NCI-H2107 treated with DMSO at 0.1 percent for 48 hours (cell line): Measurements from ENCODE around the gene CDRT4.
"Not testable (repeated sequence)": the region's sequence is repeated elsewhere in the genome, so short reads cannot be mapped to it uniquely, and the experiment has no call there.

Experiments used
- DNase-seq: peaks from one replicate; lab custom pipeline; 2025; ENCODE audit not compliant: unreplicated experiment; lab: John Stamatoyannopoulos, UW

The CDRT4 gene

DNA sequence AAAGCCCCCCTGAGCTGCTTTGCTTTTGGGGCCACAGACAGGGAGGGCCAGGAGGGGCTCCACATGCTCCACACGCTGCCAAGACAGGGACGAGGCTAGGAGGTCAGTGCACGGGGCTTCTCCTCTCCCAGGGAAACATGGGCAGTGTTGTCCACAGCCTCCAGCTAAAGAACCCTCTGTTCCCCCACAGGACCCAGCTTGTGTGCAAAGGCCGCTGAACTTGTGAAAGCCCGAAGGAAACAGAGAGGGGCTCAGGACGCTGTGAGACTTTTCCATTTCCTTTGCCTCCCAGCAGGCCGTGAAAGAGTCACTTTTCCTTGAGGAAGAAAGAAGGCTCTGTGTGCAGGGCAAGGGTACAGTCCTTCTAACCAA is 9.7 kb downstream of the CDRT4 start:
- DNase-seq = no peak

DNA sequence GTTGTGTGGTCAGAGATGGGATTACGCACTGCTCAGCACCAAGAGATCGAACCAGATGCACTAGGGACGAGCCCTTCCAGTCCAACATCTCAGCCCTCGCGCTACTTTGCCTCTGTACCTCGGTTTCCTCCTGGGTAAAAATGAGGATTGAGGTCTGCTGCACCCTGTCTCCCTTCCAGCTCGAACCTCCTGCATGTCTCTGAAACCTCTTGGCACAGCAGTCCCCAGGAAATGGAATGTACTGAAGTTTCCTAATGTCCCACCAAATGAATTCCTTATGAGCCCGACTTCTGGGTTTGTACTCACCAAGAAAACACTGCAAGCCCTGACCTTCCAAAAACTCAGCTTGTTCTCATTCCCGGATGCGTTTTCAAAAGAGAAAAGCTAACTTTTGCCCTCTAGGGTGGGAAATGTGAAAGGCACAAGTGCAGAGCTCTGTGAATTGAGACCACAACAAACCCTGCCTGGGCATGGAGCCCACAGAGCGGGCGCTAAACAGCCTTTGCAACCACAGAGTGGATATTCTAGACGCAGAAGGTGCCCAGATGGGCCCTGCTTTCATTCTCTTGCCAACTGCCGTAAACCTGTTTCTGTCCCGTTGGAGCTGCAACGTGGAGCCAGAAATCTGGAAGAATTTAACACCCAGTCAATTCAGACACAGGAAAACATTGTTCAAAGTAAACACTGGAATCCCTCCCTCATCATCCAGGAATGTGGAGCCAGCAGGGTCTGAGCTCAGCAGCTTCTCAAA is 10.3 kb downstream of the CDRT4 start:
- DNase-seq = peak; percentile 28

- no peak for DNase-seq
Measured at GRCh38 chr17:15456496-15456895, 10.9 kb downstream of the CDRT4 start.

DNA sequence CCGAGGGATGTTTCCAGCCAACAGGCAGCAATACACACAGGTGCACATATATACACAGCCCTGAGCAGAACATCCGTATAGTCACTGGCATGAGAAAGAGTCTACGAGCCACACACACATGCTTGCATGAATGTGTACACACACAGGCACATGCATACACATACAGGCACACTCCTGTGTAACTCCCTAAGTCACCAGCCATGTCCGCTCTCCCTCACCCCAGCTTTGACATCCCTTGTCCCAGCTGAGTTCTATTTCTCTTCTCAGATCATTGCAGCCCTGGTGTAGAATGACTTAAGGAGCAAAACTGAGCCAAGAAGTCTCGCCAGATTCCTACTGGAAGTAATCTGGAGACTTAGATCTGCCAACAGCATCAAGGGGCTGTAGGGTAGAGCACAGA is 13.1 kb downstream of the CDRT4 start:
- DNase-seq = no peak

DNA sequence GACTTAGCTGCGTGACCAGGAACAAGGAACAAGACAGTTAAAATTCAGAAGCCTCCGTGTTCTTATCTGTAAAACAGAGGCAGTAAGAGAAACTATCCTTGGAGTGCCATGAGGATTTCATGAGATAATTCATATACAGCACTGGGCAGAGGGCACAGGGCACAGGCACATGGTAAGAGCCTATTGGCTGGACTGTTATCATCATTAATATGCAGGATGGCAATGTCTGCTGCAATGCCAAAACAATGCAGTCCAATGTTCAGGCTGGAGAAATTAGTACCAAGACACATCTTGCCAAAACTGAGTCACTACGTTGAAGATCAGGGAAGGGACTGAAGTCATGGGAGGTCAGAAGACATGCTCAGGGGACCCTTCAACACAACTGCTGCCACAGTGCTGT is 13.6 kb downstream of the CDRT4 start:
- no peak for DNase-seq

GRCh38 chr17:15453246-15453645 is 14.2 kb downstream of the CDRT4 start:
- no peak for DNase-seq

- DNase-seq = no peak
Measured at GRCh38 chr17:15452746-15453145, 14.7 kb downstream of the CDRT4 start.

GRCh38 chr17:15451680-15452079 is 15.7 kb downstream of the CDRT4 start:
- DNase-seq = no peak

- DNase-seq = no peak
Measured at GRCh38 chr17:15448580-15448956, 18.9 kb downstream of the CDRT4 start.

DNA sequence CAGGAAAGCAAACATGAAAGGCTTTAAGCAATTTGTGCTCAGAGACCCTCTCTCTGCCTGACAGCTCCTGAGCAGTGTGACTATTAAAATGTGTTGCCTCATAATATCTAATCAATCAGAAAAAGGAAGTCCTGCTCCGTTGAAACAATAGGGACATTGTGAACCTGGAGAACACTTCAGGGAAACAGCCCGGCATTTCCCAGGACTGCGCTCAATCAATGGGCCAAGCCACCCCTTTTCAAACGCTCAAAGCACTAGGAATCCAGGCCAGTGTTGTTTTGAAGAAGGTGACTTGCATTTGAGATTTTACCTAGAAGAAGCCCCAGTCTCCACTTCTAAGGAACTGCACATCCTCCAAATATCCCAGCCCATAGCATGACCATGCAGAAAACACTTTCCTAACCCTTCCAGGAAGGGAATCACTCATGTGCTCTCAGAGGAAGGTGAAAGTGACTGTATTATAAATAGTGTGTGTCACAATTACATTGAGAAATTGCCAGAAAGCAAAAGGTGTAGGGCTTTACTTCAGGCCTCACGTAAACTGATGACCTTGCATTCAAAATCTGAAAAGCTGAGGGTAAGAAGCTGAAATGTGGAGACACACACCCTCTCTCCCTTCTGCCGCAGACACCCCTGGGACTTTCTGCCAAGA is 19.4 kb downstream of the CDRT4 start:
- DNase-seq = no peak

DNA sequence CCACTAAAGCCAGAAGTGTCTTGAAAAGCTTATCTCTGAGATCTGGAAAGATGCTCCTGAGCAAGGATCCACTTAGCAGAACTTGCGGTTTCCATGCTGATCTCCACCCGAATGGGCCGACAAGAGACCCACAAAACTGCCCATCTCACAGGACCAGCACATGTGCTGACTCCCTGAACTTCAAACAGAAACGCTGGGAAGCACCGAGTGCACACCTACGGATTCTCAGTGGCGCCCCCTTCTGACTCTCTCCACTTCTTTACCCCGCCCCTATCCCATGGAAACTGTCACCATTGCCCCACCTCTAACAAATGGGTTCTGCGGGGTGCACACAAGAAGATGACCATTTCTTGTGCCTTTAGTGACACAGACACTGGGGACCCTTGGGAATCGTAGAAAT is 21.4 kb downstream of the CDRT4 start:
- no peak for DNase-seq

GRCh38 chr17:15444805-15445204 is 22.6 kb downstream of the CDRT4 start:
- no peak for DNase-seq

DNA sequence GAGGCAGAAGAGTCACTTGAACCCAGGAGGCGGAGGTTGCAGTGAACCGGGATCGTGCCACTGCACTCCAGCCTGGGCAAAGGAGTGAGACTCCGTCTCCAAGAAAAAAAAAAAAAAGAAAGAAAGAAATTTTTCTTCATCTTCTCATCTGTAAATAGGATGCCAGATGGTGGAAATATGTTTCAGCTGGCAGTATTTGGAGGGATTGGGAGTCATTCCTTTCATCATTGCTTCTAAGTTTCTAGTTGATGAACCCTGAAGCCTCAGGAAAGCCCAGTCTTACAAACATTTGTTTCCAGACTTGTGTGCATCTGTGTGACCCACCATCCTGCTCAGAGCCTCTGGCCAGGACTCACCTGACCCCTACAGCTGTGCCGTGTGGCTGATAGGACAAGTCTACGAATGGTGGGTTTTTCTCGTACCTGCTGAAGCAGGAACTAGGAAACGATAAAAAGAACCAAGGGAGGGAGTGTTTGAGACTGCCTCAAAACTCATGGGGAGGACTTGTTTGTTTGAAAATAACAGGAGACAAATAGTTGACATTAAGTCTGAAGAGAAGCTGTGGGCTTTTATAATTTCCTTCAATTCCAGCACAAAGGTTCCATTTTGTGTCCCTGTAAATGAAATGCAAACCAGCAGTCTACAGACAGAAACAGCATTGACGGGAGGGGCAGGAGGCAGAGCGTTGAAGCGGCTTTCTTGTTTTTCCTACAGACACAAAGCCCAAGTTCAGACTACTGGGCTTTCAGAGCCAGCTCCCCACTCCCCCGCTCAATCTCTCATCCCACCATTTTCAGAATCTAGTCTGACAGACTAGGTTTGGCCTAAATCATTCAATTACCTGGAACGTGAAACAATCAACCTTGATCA is 24.9 kb downstream of the CDRT4 start:
- DNase-seq = no peak

- no peak for DNase-seq
Measured at GRCh38 chr17:15441315-15441714, 26.1 kb downstream of the CDRT4 start.

DNA sequence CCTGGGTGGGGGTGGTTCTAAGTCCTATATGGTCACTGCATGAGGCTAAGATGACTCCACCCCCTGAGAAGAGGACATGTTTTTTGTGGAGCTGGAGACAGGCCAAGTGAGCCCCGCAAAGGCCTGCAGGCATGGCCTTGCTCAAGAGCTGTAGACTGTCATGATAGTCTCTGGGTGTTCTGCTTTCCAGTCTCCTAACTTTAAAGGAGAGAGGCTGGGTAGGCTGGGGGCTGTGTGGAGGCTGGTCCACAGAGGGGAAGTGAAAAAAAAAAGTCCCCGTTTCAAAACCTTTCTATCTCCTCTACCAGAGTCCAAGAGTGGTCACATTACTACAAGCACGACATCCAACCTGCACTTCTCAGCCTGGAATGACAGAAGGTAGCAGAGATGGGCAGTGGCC is 27.1 kb downstream of the CDRT4 start:
- no peak for DNase-seq

DNA sequence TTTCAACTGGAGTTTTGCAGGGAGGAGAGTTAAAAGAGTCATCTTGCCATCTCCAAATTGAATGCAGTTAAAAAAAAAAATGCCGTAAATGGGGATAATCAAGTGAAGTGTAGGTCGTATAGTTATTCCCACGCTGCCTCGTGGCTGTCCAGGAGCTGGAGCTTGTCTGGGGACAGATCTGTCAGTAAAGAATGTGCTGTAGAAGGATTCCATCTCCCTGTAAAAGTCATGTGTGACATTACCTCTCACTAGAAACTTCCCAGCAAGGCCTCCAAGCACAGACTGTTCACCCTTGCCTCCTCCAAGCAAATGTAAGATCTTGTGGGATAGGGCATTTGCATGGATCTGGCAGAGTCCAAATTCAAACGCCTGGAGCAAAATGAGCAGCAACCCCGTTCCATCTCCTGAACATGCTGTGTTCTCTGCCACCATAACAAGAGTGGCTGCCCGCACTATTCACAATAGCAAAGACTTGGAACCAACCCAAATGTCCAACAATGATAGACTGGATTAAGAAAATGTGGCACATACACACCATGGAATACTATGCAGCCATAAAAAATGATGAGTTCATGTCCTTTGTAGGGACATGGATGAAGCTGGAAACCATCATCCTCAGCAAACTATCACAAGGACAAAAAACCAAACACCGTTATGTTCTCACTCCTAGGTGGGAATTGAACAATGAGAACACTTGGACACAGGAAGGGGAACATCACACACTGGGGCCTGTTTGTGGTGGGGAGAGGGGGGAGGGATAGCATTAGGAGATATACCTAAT is 28.0 kb downstream of the CDRT4 start:
- DNase-seq = not testable (repeated sequence)

DNA sequence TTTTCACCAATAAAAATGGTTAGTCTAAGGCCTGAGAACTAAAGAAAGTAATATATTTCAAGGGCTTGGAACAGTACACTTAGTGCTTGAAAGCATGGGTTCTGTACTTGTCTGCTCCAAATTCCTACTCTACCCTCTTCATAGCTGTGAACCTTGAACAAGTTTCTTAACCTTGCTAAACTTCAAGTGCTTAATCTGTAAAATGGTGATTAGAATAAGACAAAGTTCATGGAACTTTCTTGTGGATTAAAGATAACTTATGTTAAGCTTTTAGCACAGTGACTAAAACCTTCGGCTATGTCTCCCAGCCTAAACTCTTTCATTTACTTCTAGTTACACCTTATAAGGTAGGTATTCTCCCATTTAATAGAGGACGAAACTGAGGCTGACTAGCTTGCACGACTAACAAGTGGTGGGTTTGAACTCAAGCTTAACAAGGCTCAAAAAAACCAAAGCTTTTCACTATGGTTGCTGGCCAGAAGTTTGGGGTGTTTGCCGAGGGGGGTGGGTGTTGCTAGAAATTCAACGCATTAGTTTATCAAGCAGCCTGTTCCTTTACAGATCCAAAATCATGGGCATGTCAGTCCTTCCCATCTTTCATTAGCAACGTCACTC is 28.8 kb downstream of the CDRT4 start:
- no peak for DNase-seq

GRCh38 chr17:15437303-15437635 is 30.2 kb downstream of the CDRT4 start:
- no peak for DNase-seq

- peak; percentile 47 for DNase-seq
Measured at GRCh38 chr17:15436473-15437302, 30.7 kb downstream of the CDRT4 start.

DNA sequence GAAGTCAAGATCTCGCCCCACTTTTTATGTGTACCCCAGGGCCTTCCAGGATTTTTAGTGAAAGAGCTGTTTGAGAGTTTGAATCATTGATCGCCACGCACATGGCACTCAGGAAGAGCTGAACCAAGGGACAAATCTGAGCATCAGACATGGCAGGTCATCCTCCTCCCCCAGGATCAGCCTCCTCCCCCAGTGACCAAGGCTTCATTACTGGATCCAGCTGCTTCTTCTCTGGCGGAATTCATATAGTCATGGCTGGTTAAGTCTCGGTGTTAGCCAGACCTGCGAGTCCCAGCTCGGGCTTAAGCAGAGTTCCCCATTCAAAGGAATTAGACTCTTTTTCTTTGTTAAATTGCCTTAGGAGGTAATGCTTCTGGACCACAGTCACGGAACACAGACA is 32.5 kb downstream of the CDRT4 start:
- no peak for DNase-seq
